H9 (cell line): ENCODE results near the gene ARHGAP24. TPM values are rescaled to one million over a fixed set of nuclear protein-coding genes. Genes with fewer than 3 reads are reported as not detected.

Experiments used
- DNase-seq: peaks from one replicate; pipeline ENCODE4 v3.0.0-alpha.2; 2017
- H2AFZ ChIP-seq: one replicate; pipeline ENCODE4 v1.6.1; 2013; ENCODE audit warnings: mild to moderate bottlenecking, low read length, control low read depth, moderate library complexity
- H2AK5ac ChIP-seq: 2 replicates; pipeline ENCODE4 v1.6.1; 2013; ENCODE audit warnings: low read length, control low read depth, mixed read lengths; ENCODE audit not compliant: insufficient read length
- H2BK120ac ChIP-seq: one replicate; pipeline ENCODE4 v1.6.1; 2013; ENCODE audit warnings: low read depth, mild to moderate bottlenecking, low read length, control low read depth, inconsistent platforms; ENCODE audit not compliant: poor library complexity, severe bottlenecking
- H2BK12ac ChIP-seq: 2 replicates; pipeline ENCODE4 v1.6.1; 2013; ENCODE audit warnings: low read length, control low read depth, mixed read lengths, low read depth; ENCODE audit not compliant: insufficient read length
- H2BK15ac ChIP-seq: 2 replicates; pipeline ENCODE4 v1.6.1; 2013; ENCODE audit warnings: low read depth, low read length, control low read depth
- H2BK20ac ChIP-seq: one replicate; pipeline ENCODE4 v1.6.1; 2013; ENCODE audit warnings: low read depth, mild to moderate bottlenecking, low read length, control low read depth, inconsistent platforms; ENCODE audit not compliant: poor library complexity, severe bottlenecking
- H2BK5ac ChIP-seq: 2 replicates; pipeline ENCODE4 v1.6.1; 2013; ENCODE audit warnings: low read length, control low read depth, mixed read lengths; ENCODE audit not compliant: insufficient read length
- H3K14ac ChIP-seq: 2 replicates; pipeline ENCODE4 v1.6.1; 2013; ENCODE audit warnings: low read length, control low read depth; ENCODE audit not compliant: insufficient read depth
- H3K18ac ChIP-seq: 2 replicates; pipeline ENCODE4 v1.6.1; 2013; ENCODE audit warnings: low read depth, mild to moderate bottlenecking, mixed read lengths, low read length, control low read depth; ENCODE audit not compliant: insufficient read length
- H3K23ac ChIP-seq: 2 replicates; pipeline ENCODE4 v1.6.1; 2013; ENCODE audit warnings: low read length, control low read depth, mixed read lengths, low read depth; ENCODE audit not compliant: insufficient read length
- H3K23me2 ChIP-seq: 2 replicates; pipeline ENCODE4 v1.6.1; 2013; ENCODE audit warnings: low read depth, mild to moderate bottlenecking, mixed read lengths, low read length, control low read depth; ENCODE audit not compliant: insufficient read length, poor library complexity, severe bottlenecking
- H3K27ac ChIP-seq: 2 replicates; pipeline ENCODE4 v1.5.1; 2013; ENCODE audit warnings: low read length, control low read depth, mixed read lengths, low read depth; ENCODE audit not compliant: insufficient read length
- H3K27me3 ChIP-seq: 2 replicates; pipeline ENCODE4 v1.6.1; 2013; ENCODE audit warnings: low read length, control low read depth, inconsistent platforms; ENCODE audit not compliant: insufficient read depth
- H3K4ac ChIP-seq: 2 replicates; pipeline ENCODE4 v1.6.1; 2013; ENCODE audit warnings: low read depth, mild to moderate bottlenecking, control low read depth, inconsistent platforms, low read length, moderate library complexity
- H3K4me1 ChIP-seq: 2 replicates; pipeline ENCODE4 v1.6.1; 2013; ENCODE audit warnings: low read length, control low read depth, inconsistent platforms; ENCODE audit not compliant: insufficient read depth
- H3K4me2 ChIP-seq: 2 replicates; pipeline ENCODE4 v1.6.1; 2013; ENCODE audit warnings: low read length, control low read depth, mixed read lengths; ENCODE audit not compliant: insufficient read length, insufficient read depth
- H3K56ac ChIP-seq: 2 replicates; pipeline ENCODE4 v1.6.1; 2013; ENCODE audit warnings: low read depth, mild to moderate bottlenecking, mixed read lengths, low read length, control low read depth; ENCODE audit not compliant: insufficient read length
- H3K79me1 ChIP-seq: 2 replicates; pipeline ENCODE4 v1.6.1; 2013; ENCODE audit warnings: low read depth, mild to moderate bottlenecking, moderate library complexity, low read length, control low read depth, inconsistent platforms; ENCODE audit not compliant: insufficient read depth, poor library complexity, severe bottlenecking
- H3K79me2 ChIP-seq: 2 replicates; pipeline ENCODE4 v1.6.1; 2013; ENCODE audit warnings: low read length, control low read depth, inconsistent platforms; ENCODE audit not compliant: insufficient read depth
- H3K9ac ChIP-seq: 2 replicates; pipeline ENCODE4 v1.6.1; 2013; ENCODE audit warnings: low read length, control low read depth, mixed read lengths; ENCODE audit not compliant: insufficient read length; ENCODE audit errors: extremely low read depth
- H3K9me3 ChIP-seq: one replicate; pipeline ENCODE4 v1.6.1; 2013; ENCODE audit warnings: low read depth, low read length, inconsistent platforms; ENCODE audit not compliant: control insufficient read depth
- H3T11ph ChIP-seq: one replicate; pipeline ENCODE4 v1.6.1; 2013; ENCODE audit warnings: mild to moderate bottlenecking, low read length, control low read depth, inconsistent platforms
- H4K20me1 ChIP-seq: one replicate; pipeline ENCODE4 v1.6.1; 2013; ENCODE audit not compliant: control insufficient read depth, insufficient read length, insufficient read depth
- H4K5ac ChIP-seq: 2 replicates; pipeline ENCODE4 v1.6.1; 2013; ENCODE audit warnings: low read depth, mild to moderate bottlenecking, mixed read lengths, low read length, control low read depth; ENCODE audit not compliant: insufficient read length
- H4K8ac ChIP-seq: replicated peaks from 2 replicates; pipeline ENCODE4 v1.6.1; 2013; ENCODE audit warnings: low read length, control low read depth, mixed read lengths, low read depth; ENCODE audit not compliant: insufficient read length
- H4K91ac ChIP-seq: 2 replicates; pipeline ENCODE4 v1.6.1; 2013; ENCODE audit warnings: low read depth, mild to moderate bottlenecking, moderate library complexity, mixed read lengths, low read length, control low read depth; ENCODE audit not compliant: insufficient read length
- H3K27ac Mint-ChIP-seq, 3 experiments: 2 replicates in 2 of 3; 3 replicates in 1 of 3; pipeline ENCODE4 v1.8.0; 2020 to 2021; ENCODE audit warnings: mixed read lengths in 3 of 3, mild to moderate bottlenecking in 1 of 3, moderate library complexity in 1 of 3
- H3K27me3 Mint-ChIP-seq: 2 replicates; pipeline ENCODE4 v1.8.0; 2021; ENCODE audit warnings: low read depth, mild to moderate bottlenecking, moderate library complexity, mixed read lengths
- H3K36me3 Mint-ChIP-seq, 3 experiments: 2 replicates in 2 of 3; 3 replicates in 1 of 3; pipeline ENCODE4 v1.8.0; 2020 to 2021; ENCODE audit warnings: low read depth in 3 of 3, mixed read lengths in 3 of 3; ENCODE audit not compliant: insufficient read depth in 1 of 3
- H3K4me1 Mint-ChIP-seq, 2 experiments: 2 replicates each; pipeline ENCODE4 v1.8.0; 2020; ENCODE audit warnings: mixed read lengths in 2 of 2
- H3K4me3 Mint-ChIP-seq, 2 experiments: 2 replicates in 1 of 2; 3 replicates in 1 of 2; pipeline ENCODE4 v1.8.0; 2020 to 2021; ENCODE audit warnings: mild to moderate bottlenecking in 2 of 2, mixed read lengths in 2 of 2, moderate library complexity in 1 of 2
- H3K9me3 Mint-ChIP-seq, 2 experiments: 2 replicates in 1 of 2; 3 replicates in 1 of 2; pipeline ENCODE4 v1.8.0; 2020; ENCODE audit warnings: mild to moderate bottlenecking in 2 of 2, mixed read lengths in 2 of 2, moderate library complexity in 1 of 2
- WGBS: extraction: QIAGEN DNeasy Blood & Tissue Kit; methylation state at CpG from one replicate; pipeline ENCODE4 v1.1.7; 2013; ENCODE audit warnings: missing lambda C conversion rate, low lambda C conversion rate, mixed read lengths; ENCODE audit not compliant: insufficient read length; ENCODE audit errors: extremely low coverage; 5-methylcytosine and 5-hydroxymethylcytosine counted together
- total RNA-seq: library from RNA; stranded (reverse); gene quantifications from 2 replicates; pipeline ENCODE4 v1.2.1, GENCODE V29; 2021
- TF ChIP-seq, protein P1 (sequence below): fragments of 200-600 bp; sonication (generic); conservative IDR thresholded peaks from 3 replicates; pipeline ENCODE4 v1.8.0; 2021; ENCODE audit warnings: antibody characterized with exemption, mild to moderate bottlenecking

ARHGAP24 gene
- total RNA-seq, 1 experiment from 2014 or later = 0.37 TPM

DNA sequence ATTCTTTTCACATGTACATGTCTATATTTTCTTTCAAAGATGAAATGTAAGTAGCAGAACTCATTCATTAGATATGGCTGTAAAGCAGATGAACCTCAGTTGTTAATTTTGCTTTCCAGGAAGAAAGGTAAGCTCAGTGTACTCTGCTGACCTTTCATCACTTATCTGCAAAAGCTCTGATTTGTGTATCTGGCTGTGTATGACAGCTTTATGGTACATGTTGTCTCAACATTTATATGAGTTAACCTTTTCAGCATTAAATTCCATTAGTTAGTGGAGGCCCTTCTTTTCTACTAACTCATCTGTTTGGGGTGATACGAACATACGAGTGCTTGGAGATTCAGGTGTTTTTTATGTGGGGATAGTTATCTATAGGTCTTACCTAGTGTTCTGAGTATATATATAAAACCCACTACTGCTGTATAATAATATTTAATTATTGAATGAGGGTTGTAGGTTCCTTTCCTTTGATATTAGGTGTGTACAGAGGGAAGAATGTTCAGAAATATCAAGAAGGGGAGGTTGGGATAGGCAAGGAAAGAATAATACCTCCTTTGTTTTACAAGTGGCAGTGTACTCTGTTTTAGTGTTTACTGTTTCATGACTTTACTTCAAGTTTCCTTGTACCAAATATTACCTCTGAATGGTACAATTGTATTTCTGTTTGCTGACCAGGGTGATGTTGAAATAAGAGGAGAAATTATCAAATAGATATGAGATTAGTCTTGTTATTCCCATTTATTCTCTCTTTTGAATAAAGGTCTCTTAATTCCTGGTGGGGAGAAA lies 395.5 kb downstream of the ARHGAP24 start:
- no peak overlapping the region for H3K23ac ChIP-seq
- H2AFZ ChIP-seq = no peak overlapping the region
- H3K14ac ChIP-seq = no peak overlapping the region
- no peaks in the 10 kb centered on the region for H3K79me2 ChIP-seq
- no peak overlapping the region for H2BK5ac ChIP-seq
- no peak overlapping the region for H2BK120ac ChIP-seq
- TF ChIP-seq, protein P1, sequence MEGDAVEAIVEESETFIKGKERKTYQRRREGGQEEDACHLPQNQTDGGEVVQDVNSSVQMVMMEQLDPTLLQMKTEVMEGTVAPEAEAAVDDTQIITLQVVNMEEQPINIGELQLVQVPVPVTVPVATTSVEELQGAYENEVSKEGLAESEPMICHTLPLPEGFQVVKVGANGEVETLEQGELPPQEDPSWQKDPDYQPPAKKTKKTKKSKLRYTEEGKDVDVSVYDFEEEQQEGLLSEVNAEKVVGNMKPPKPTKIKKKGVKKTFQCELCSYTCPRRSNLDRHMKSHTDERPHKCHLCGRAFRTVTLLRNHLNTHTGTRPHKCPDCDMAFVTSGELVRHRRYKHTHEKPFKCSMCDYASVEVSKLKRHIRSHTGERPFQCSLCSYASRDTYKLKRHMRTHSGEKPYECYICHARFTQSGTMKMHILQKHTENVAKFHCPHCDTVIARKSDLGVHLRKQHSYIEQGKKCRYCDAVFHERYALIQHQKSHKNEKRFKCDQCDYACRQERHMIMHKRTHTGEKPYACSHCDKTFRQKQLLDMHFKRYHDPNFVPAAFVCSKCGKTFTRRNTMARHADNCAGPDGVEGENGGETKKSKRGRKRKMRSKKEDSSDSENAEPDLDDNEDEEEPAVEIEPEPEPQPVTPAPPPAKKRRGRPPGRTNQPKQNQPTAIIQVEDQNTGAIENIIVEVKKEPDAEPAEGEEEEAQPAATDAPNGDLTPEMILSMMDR = no peak
- H3K4me2 ChIP-seq = no peak overlapping the region
- no peak overlapping the region for H2BK12ac ChIP-seq
- no peaks in the 10 kb centered on the region for H3K27me3 ChIP-seq
- no peak overlapping the region for H2BK15ac ChIP-seq
- H3K79me1 ChIP-seq = no peaks in the 10 kb centered on the region
- H3K9ac ChIP-seq = no peak overlapping the region
- DNase-seq = no peak
- no peak overlapping the region for H3K27ac ChIP-seq
- H4K5ac ChIP-seq = no peak overlapping the region
- no peak overlapping the region for H2BK20ac ChIP-seq
- H4K91ac ChIP-seq = no peak overlapping the region
- H4K20me1 ChIP-seq = no peaks in the 10 kb centered on the region
- no peak overlapping the region for H2AK5ac ChIP-seq
- H4K8ac ChIP-seq = no peak overlapping the region
- Mint-ChIP-seq H3K36me3 (no peaks in the 10 kb centered on the region), H3K27ac (no peak overlapping the region), H3K4me3 (no peak overlapping the region), H3K27me3 (no peaks in the 10 kb centered on the region), H3K9me3 (no peaks in the 10 kb centered on the region), H3K4me1 (peaks cover 9 to 14% of the 10 kb centered on the region in 2 experiments)
- H3T11ph ChIP-seq = no peak overlapping the region
- H3K18ac ChIP-seq = no peak overlapping the region
- H3K9me3 ChIP-seq = no peaks in the 10 kb centered on the region
- no peak overlapping the region for H3K4ac ChIP-seq
- WGBS = no CpG with 5 or more reads among the region's 2 CpGs
- no peaks in the 10 kb centered on the region for H3K23me2 ChIP-seq
- no peak overlapping the region for H3K56ac ChIP-seq
- peaks cover 3% of the 10 kb centered on the region; the same call in 1 of the 2 replicates for H3K4me1 ChIP-seq
